Common myeloid progenitor, CD34-positive (primary cell): Measurements from ENCODE around the gene FOXP4.
"Not testable (repeated sequence)": the region's sequence is repeated elsewhere in the genome, so short reads cannot be mapped to it uniquely, and the experiment has no call there.

Source experiments
- CTCF ChIA-PET: fragments of 350-600 bp; sonication (Branson Sonifier 250); formaldehyde crosslinking; loops from one replicate; lab custom pipeline; 2021; ENCODE audit warnings: antibody characterized with exemption; lab: Charles Lee
- POLR2A ChIA-PET: fragments of 350-600 bp; sonication (Branson Sonifier 250); formaldehyde crosslinking; loops from one replicate; lab custom pipeline; 2021; ENCODE audit warnings: antibody characterized with exemption; lab: Charles Lee
- DNase-seq, 3 donors: peaks; one replicate each; pipeline versions ENCODE4 v3.0.0 to v3.0.0-alpha.2; 2013
- H3K27ac ChIP-seq, 2 experiments: 1 replicate in 1 of 2; 2 replicates in 1 of 2; pipeline ENCODE4 v1.7.0; 2013; ENCODE audit warnings: inconsistent platforms in 2 of 2, low read length in 2 of 2, mild to moderate bottlenecking in 2 of 2, low read depth in 1 of 2, moderate library complexity in 1 of 2; ENCODE audit not compliant: severe bottlenecking in 2 of 2, insufficient read depth in 1 of 2, poor library complexity in 1 of 2
- H3K27me3 ChIP-seq, 5 experiments: replicated peaks in 2 of 5; 1 replicate in 3 of 5; 2 replicates in 2 of 5; pipeline versions ENCODE4 v1.6.1 to v1.7.0; 2013; ENCODE audit warnings: low read length in 4 of 5, mild to moderate bottlenecking in 2 of 5, moderate library complexity in 2 of 5, inconsistent platforms in 1 of 5; ENCODE audit not compliant: insufficient read depth in 5 of 5, control insufficient read depth in 4 of 5
- H3K36me3 ChIP-seq, 4 experiments: 1 replicate in 2 of 4; 2 replicates in 2 of 4; pipeline versions ENCODE4 v1.6.1 to v1.7.0; 2013; ENCODE audit warnings: low read length in 3 of 4, control low read depth in 1 of 4, mild to moderate bottlenecking in 1 of 4; ENCODE audit not compliant: control insufficient read depth in 4 of 4, insufficient read depth in 4 of 4
- H3K4me1 ChIP-seq, 4 experiments: 1 replicate in 3 of 4; 2 replicates in 1 of 4; pipeline versions ENCODE4 v1.6.1 to v1.7.1; 2013; ENCODE audit warnings: low read length in 3 of 4, mild to moderate bottlenecking in 3 of 4, control low read depth in 1 of 4, inconsistent platforms in 1 of 4, moderate library complexity in 1 of 4; ENCODE audit not compliant: control insufficient read depth in 4 of 4, insufficient read depth in 4 of 4; ENCODE audit errors: control extremely low read depth in 1 of 4
- H3K4me3 ChIP-seq, 7 experiments: 1 replicate in 4 of 7; 2 replicates in 3 of 7; pipeline versions ENCODE4 v1.5.1 to v1.7.0; 2013; ENCODE audit warnings: mild to moderate bottlenecking in 7 of 7, low read length in 6 of 7, moderate library complexity in 6 of 7, inconsistent platforms in 2 of 7, low read depth in 2 of 7, control low read depth in 1 of 7; ENCODE audit not compliant: insufficient read depth in 4 of 7, control insufficient read depth in 1 of 7; ENCODE audit errors: extremely low read depth in 1 of 7
- H3K9me3 ChIP-seq, 5 experiments: 1 replicate in 4 of 5; 2 replicates in 1 of 5; pipeline versions ENCODE4 v1.6.1 to v1.7.1; 2013; ENCODE audit warnings: low read length in 4 of 5, mild to moderate bottlenecking in 2 of 5, inconsistent platforms in 1 of 5, low read depth in 1 of 5, moderate library complexity in 1 of 5; ENCODE audit not compliant: control insufficient read depth in 4 of 5, insufficient read depth in 2 of 5; ENCODE audit errors: control extremely low read depth in 1 of 5
- WGBS: methylation state at CpG from one replicate; pipeline ENCODE4 v1.1.5; 2013; ENCODE audit not compliant: insufficient coverage; 5-methylcytosine and 5-hydroxymethylcytosine counted together

Gene FOXP4

GRCh38 chr6:41608443-41609151 lies 62.4 kb downstream of the FOXP4 start:
- H3K9me3 ChIP-seq = peaks cover 0 to 2% (median 0%) of the 10 kb centered on the region in 5 experiments
- POLR2A ChIA-PET = interaction anchor here (0.6 kb wide), 1 partner anchor 16 kb away, joined by 4 read pairs; no protein-coding TSS in a partner anchor
- H3K4me3 ChIP-seq = no peak overlapping the region
- H3K4me1 ChIP-seq = no peaks in the 10 kb centered on the region
- H3K27ac ChIP-seq = no peak overlapping the region
- WGBS = 89% methylated on average over 10 of the region's 11 CpGs
- CTCF ChIA-PET = interaction anchor here (0.8 kb wide), 1 partner anchor 38 kb away, joined by 3 read pairs; no protein-coding TSS in a partner anchor
- DNase-seq = no peak
- no peaks in the 10 kb centered on the region for H3K27me3 ChIP-seq
- no peaks in the 10 kb centered on the region for H3K36me3 ChIP-seq

GRCh38 chr6:41614715-41615114 lies 68.5 kb downstream of the FOXP4 start:
- ChIA-PET POLR2A (interaction anchor here (0.7 kb wide), 1 partner anchor 435 kb away, joined by 4 read pairs; no protein-coding TSS in a partner anchor), CTCF (interaction anchor here (1.1 to 3.5 kb wide), 2 partner anchors 11 to 45 kb away, joined by 3 to 19 read pairs; no protein-coding TSS in a partner anchor)
- Histone ChIP-seq H3K27ac (no peak overlapping the region), H3K36me3 (no peaks in the 10 kb centered on the region), H3K4me1 (no peaks in the 10 kb centered on the region), H3K4me3 (no peak overlapping the region), H3K9me3 (peaks cover 0 to 2% (median 0%) of the 10 kb centered on the region in 5 experiments), H3K27me3 (no peaks in the 10 kb centered on the region)
- DNase-seq = no peak
- WGBS = 100% methylated on average over 2 of the region's 2 CpGs

GRCh38 chr6:41615311-41615710 lies 69.1 kb downstream of the FOXP4 start:
- WGBS = 88% methylated on average over 5 of the region's 7 CpGs
- CTCF ChIA-PET = interaction anchor here (3.5 kb wide), 1 partner anchor 11 kb away, joined by 19 read pairs; no protein-coding TSS in a partner anchor
- no peak for DNase-seq

GRCh38 chr6:41618598-41618997 lies 72.4 kb downstream of the FOXP4 start:
- ChIA-PET CTCF (interaction anchor here (0.7 to 1.9 kb wide), 3 partner anchors 12 to 29 kb away, joined by 3 to 8 read pairs (median 3); no protein-coding TSS in a partner anchor), POLR2A (no interaction called here)
- Histone ChIP-seq H3K27ac (no peak overlapping the region), H3K9me3 (peaks cover 0 to 9% (median 3%) of the 10 kb centered on the region in 5 experiments), H3K4me3 (no peak overlapping the region), H3K4me1 (no peaks in the 10 kb centered on the region), H3K27me3 (no peaks in the 10 kb centered on the region), H3K36me3 (no peaks in the 10 kb centered on the region)
- WGBS = 96% methylated on average over 3 of the region's 3 CpGs
- no peak for DNase-seq

More at GRCh38 chr6:41615311-41615710, 69.1 kb downstream of the FOXP4 start:
- POLR2A ChIA-PET = interaction anchor here (0.7 kb wide), 1 partner anchor 435 kb away, joined by 4 read pairs; no protein-coding TSS in a partner anchor
- no peaks in the 10 kb centered on the region for H3K36me3 ChIP-seq
- no peak overlapping the region for H3K27ac ChIP-seq
- H3K4me3 ChIP-seq = no peak overlapping the region
- H3K27me3 ChIP-seq = no peaks in the 10 kb centered on the region
- no peaks in the 10 kb centered on the region for H3K4me1 ChIP-seq
- H3K9me3 ChIP-seq = peaks cover 0 to 2% (median 0%) of the 10 kb centered on the region in 5 experiments

DNA sequence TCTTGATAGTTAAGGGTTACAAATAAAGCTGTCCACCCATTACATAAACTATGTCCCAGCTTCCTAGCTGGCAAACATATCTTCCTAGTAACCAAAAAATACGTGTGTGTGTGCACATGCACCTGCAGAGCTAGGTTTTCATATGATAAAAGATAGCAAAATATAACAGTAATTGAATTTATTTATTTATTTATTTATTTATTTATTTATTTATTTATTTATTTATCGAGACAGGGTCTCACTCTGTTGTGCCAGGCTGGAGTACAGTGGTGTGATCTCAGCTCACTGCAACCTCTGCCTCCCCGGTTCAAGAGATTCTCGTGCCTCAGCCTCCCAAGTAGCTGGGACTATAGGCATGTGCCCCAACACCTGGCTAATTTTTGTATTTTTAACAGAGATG lies 73.0 kb downstream of the FOXP4 start:
- 77% methylated on average over 2 of the region's 4 CpGs for WGBS
- CTCF ChIA-PET = interaction anchor here (0.6 to 1.9 kb wide), 4 partner anchors 8 to 29 kb away, joined by 3 to 8 read pairs (median 3); no protein-coding TSS in a partner anchor
- H3K9me3 ChIP-seq, H3K4me3 ChIP-seq, POLR2A ChIA-PET, H3K27me3 ChIP-seq, H3K27ac ChIP-seq, DNase-seq, H3K4me1 ChIP-seq, H3K36me3 ChIP-seq: not testable (repeated sequence)

DNA sequence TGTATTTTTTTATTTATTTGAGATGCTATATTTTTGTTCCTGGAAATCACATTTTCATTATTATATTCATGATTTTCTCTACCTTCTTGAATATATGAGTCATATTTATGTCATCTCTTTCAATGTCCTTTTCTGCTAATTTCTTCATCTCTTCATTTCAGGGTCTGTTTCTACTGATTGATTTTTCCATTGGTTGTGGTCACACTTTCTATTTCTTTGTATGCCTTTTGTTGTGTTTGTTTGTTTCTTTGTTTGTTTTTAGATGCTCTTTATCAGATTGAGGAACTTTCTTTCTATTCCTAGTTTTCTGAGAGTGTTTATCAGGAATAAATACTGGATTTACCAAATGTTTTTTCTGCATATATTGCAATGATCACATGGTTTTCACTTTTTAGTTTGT lies 75.2 kb downstream of the FOXP4 start:
- ChIA-PET CTCF (no interaction called here), POLR2A (no interaction called here)

DNA sequence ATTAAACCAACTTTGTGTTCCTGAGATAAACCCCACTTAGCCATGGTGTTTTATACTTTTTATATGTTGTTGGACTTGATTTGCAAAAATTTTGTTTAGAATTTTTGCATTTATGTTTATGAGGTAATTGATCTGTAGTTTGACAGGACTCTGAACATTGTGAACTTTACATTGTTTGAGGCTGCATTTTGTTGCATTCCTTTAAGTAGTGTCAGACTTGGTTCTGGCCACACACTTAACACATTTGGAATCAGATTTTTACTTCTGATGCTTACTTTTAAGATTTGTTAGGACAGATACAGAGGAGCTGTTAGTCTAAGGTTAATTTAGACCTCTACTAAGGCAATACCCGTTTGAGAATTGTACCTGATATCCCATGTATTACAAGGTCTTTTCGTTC lies 75.6 kb downstream of the FOXP4 start:
- DNase-seq = no peak
- CTCF ChIA-PET = interaction anchor here (1.0 kb wide), 1 partner anchor 25 kb away, joined by 3 read pairs; no protein-coding TSS in a partner anchor

More for the DNA sequence above, 75.2 kb downstream of the FOXP4 start:
- no peak for DNase-seq
- Histone ChIP-seq H3K4me1 (peaks cover 0 to 16% (median 3%) of the 10 kb centered on the region in 4 experiments), H3K27me3 (no peaks in the 10 kb centered on the region), H3K36me3 (no peaks in the 10 kb centered on the region), H3K9me3 (peaks cover 0 to 9% (median 3%) of the 10 kb centered on the region in 5 experiments), H3K4me3 (no peak overlapping the region), H3K27ac (no peak overlapping the region)

More for the DNA sequence above, 75.6 kb downstream of the FOXP4 start:
- H3K27ac ChIP-seq = no peak overlapping the region
- POLR2A ChIA-PET = no interaction called here
- peaks cover 0 to 19% (median 5%) of the 10 kb centered on the region in 4 experiments for H3K4me1 ChIP-seq
- no peaks in the 10 kb centered on the region for H3K36me3 ChIP-seq
- H3K9me3 ChIP-seq = peaks cover 0 to 9% (median 3%) of the 10 kb centered on the region in 5 experiments
- H3K27me3 ChIP-seq = no peaks in the 10 kb centered on the region
- 100% methylated on average over 2 of the region's 2 CpGs for WGBS
- no peak overlapping the region for H3K4me3 ChIP-seq
